GM12892 (cell line): ENCODE measurements around the gene PTPRN2.

Source experiments
- POLR2A ChIP-seq: IDR thresholded peaks from 2 replicates; pipeline ENCODE4 v1.6.1; 2011; ENCODE audit warnings: low read depth, low read length, control low read depth
- POLR2AphosphoS5 ChIP-seq: IDR thresholded peaks from 2 replicates; pipeline ENCODE4 v1.6.1; 2011; ENCODE audit warnings: low read depth, low read length, control low read depth
- TAF1 ChIP-seq: IDR thresholded peaks from 2 replicates; pipeline ENCODE4 v1.6.1; 2011; ENCODE audit warnings: low read depth, mild to moderate bottlenecking, control low read depth, low read length, borderline replicate concordance

GRCh38 chr7:157585113-157585861 lies 1002.3 kb downstream of the PTPRN2 start:
- TF ChIP-seq POLR2AphosphoS5, result no peak
- TF ChIP-seq POLR2A, result no peak
- TF ChIP-seq TAF1, result no peak
